Measurements from ENCODE around the gene MAGIX.
A peak's percentile ranks its signal among the peaks of the same experiment; 100 is the strongest.

MAGIX gene

DNA sequence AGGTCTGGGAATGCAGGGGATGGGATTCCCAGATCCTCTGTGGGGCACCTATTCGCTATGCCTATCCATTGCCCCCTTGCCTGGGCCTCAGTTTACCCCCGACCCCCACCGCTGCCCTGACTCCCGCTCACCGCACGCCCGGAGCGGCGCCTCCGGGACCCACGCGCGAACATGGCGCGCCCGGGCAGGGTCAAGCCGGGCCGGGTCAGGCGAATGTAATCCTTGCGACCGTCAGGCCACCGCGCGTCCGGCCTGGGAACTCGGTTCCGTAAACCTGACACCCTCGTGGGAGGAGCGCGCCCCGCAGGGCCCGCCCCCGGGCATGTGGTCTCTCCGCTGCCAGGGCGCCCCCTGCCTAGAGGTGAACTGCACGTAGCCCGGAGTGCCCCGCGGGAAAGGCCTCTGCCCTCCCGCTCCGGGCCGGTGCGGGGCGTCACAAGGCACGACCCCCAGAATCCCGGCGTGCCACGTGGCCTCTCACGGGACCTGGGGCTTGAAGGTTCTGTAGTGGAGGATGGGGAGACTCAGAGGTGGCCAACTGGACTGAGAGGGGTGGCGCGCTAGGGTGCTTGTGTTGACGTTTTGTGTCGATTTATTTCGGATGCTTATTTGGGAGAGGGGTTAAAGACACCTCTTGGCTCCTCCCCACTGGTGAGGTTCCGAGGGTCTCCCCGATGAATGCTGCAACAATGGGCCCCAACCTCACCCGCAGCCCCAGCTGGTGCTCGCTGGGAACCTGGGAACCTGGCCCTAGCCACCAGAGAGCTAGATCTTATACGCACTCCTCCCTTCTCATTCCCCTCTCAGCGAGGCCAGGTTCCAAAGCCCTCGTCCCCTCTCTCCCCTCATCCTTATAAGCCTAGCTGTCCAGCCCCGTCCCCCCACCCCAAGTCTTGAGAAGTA, 23.8 kb downstream of the MAGIX start, which contains the start of gene PRICKLE3:
TSS of gene PRICKLE3 (minus strand) at position 249 of the 903 bp plus-strand sequence. CDS start at position 173, 76 bp downstream.
- DNase-seq: peak; percentile 76

DNA sequence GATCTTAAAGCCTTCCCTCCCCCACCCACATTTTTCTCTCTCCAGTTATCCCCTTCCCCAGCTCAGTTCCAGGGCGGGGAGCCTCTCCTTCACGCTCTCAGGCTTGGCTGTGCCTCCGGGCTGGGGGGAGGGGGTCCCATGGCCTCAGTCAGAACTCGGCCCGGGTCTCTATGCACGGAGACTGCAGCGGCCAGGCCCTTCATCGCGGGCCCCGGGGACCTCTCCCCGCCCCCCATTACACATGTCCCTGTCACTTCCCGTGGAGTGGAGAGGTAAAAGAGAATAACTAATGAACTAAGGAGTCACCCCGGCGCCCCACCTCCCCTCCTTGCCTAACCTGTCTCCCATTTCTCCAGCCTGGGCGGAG, 24.5 kb downstream of the MAGIX start:
- no peak for DNase-seq

DNA sequence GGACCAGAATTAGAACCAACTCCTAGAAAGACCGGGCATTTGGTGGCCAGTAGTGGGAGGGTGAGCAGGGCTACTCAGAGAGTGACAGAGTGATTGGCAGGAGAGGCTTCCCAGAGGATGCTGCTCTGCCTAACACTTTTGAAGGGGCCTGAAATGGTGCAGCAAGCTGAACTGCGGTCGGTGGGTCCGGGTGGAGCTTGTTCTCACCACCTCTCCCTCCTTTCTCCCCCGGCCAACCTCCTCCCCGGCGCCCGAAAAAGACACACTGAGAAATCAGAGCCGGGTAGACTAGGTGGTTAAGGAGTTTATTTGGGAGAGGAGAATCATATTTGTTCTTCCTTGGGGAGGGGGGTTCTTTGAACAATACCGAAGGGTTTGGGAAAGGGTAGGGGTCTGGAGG, 25.0 kb downstream of the MAGIX start:
- DNase-seq: no peak

DNA sequence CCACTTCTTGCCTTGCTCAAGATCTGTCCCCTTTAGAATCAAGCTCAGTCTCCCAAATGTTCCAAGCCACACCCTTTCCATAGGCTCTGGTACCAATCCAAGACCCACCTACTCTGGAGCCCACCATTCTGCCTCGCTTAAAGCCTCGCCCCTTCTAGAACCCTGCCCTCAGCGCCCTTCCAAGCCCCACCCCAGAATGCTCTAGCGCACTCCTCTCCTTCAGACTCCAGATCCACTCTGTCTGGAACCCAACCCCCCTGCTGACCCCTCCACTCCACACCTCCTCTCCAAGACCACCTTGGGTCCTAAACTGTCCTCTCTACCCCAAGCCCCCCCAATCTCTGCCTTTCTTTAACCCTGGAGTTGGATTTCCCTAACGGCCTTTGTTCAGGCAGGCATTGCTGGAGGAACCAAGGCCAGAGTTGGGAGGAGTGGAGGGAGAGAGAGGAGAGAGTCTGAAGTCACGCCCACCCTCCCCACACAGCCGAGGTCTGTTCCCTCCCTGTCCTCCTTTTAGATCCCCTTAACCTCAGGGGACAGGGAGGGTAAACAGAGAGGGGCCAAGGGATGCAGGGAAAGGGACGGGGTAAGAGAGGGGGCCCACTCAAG, 26.0 kb downstream of the MAGIX start:
- no peak for DNase-seq

DNA sequence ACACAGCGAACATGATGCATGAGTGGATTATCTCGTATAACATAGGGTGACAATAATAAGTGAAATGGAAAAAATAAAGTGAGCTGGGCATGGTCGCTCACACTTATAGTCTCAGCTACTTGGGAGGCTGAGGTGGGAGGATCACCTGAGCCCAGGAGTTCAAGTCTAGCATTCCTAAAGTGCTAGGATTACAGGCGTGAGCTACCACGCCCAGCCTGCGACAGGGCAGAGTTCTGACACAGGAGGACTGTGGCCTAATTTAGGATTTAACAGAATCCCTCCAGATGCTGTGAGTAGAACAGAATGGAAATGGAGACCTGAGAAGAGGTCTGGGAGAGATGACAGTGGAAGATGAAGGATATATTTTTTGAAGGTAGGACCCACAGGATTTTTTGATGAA, 27.0 kb downstream of the MAGIX start:
- no peak for DNase-seq

DNA sequence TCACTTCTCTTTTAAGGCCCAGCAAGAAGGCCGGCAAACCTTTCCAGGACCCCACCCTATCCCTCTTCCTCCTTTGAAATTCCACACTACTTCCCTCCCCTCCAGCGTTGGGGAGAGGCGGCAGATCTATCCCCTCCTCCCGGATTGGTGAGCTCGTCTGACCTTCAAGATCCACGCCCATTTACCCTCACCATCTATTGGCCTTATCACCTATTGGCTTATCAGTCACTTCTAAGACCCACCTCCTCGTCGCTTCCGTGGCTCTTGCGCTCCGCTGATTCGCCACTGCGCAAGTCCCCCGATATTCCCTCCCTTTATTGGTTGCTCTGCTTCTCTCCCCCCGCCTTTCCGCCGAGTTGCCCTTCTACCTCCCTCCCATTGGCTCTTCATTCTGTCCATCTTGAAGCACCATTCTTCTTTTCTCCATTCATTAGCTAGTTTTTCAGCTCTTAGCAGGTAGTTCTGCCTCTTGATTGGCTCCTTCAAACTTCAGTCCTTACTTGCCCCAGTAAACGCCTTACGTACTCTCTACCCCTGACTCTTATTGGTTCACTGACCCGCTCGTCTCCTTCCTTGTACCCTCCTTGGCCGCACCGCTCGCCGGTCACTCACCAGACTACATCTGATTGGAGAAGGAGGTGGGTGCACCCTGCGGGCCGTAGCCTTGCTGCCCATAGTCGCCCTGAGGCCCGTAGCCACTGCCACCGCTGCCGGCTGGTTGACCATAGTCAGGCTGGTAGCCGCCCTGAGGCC, 28.4 kb downstream of the MAGIX start:
- DNase-seq: peak; percentile 94

DNA sequence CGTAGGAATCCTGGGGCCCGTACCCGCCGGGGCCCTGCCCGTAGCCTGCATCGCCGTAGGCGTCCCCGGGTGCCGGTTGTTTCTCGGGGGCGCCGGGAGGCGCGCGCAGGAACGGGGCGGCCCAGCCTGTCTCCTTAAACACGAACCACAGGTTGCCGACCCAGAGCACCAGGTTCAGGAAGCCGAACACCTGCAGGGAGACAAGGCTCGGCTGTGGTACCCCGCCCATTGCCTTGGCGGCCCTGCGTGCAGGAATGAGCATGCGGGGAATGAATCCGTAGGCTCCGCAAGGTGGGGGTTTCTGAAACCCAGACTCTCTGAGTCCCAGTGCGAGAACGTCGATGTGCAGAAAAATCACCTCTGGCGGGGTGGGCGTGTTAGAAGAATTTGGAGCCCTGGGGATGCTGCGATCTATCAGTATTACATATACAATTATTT, 29.0 kb downstream of the MAGIX start:
- DNase-seq: no peak

DNA sequence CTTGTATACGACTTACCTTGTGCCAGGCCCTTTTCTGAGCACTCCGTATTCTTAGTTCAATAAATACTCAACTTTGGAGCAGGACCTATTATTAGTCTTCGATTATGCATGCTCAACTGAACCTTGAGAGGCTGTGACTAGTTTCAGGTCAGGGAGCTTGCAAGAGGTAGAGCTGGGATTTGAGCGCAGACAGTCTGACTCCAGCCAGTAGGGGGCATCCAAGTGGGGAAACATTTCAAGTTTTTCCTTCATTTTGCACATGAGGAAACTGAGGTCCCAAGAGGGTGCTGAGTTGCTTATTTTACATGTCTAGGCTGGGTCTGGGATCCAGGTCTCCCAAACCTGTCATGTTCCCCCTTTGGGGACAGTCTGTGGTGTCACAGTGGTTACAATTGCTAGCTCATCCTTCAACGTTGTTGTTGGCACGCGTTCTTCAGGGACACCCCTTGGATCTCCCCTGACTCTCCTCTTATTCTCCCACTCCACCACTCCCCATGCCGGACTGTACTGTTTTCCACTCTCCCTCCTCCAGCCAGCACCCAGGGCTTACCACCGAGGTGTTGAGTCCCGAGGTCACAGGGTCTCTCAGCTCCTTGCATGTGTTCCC, 30.3 kb downstream of the MAGIX start:
- peak; percentile 38 for DNase-seq

DNA sequence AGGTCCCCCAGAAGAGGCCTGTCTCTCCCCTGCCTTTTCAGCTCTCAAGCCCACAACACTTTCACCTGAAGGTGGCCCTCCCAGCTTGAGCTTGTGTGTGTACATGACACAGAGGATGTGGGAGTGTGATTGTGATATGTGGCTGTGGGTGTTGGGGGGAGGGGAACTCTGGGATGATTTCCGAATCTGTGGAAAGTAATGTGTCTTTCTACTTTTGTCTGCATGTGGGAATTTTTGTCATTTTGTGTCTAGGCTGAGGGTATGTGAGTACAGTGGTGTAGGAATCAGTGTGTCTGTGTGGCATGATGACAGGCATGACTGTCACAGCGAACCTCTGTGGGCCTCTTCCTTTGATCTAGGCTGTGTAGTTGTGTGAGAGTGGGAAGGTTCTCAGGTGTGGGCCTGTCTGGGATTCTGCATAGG, 31.0 kb downstream of the MAGIX start:
- DNase-seq: no peak

DNA sequence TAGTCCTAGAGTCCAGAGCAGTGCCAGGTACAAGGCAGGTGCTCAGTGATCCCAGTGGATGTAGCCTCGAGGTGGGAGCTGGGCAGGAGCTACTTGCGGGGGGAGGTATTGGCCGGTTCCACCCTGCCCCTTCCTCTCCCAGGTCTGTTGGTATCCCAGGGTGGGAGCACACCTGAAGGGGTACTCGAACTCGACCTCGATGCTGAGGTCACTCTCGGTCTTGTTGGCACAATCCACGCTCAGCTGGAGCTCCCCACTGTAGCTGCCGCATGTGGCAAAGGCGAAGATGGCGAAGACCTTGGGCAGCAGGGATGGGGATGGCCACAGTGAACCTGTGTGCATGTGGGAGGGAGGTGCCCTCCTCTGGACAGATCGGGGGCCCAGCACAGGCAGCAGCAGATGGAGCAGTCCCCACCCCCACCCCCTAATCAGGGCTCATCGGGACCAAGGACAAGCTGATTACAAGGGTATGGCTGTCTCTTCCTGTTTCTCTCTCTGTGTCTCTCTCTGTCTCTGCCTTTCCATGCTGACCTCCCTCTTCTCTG, 35.1 kb downstream of the MAGIX start:
- no peak for DNase-seq

DNA sequence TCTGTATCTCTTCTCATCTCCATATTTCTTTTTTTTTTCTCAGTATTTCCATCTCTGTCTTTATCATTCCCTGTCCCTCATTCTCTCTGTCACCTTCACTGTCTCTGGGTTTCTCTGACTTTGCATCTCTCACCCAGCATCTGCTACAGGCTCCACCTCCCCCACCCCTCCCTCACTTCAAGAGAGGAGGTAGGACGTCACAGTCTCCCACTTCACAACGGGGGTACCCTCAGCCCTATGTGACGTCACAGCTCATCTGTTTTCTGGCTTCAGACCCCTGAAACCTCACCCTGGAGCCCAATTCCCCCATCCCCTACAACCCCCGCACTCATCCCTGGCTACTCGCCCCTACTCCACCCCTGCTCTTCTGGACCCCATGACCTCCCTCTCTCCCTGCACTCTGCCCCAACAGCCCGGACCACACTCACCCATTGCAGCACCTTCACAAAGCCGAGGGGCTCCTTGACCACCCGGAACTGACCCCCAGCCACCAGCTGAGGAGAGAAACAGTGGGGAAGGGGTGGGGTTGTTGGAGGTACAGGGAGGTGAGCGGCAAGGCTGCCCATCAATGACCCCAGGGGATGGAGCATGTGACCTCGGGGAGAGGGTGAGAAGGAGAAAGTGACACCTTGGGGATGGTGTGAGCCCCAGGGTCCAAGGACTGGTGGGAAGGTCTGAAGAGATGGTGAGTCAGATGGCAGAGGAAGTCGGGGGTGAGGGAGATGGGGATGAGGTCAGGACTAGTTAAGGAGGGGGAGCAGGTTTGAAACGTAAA, 36.2 kb downstream of the MAGIX start:
- no peak for DNase-seq

DNA sequence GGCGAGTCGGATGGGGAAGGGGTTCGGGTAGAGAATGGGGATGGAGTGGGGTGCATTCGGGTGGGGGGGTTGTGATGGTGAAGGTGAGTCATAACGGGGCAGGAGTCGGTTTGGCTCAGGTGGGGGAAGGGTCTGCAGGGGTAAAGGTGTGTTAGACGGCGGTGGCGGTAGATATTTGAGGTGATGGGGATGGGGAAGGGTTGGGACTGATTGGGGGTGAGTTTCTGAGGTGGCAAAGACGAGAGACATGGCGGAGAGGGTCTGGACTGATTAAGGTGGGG, 36.7 kb downstream of the MAGIX start:
- DNase-seq: no peak

DNA sequence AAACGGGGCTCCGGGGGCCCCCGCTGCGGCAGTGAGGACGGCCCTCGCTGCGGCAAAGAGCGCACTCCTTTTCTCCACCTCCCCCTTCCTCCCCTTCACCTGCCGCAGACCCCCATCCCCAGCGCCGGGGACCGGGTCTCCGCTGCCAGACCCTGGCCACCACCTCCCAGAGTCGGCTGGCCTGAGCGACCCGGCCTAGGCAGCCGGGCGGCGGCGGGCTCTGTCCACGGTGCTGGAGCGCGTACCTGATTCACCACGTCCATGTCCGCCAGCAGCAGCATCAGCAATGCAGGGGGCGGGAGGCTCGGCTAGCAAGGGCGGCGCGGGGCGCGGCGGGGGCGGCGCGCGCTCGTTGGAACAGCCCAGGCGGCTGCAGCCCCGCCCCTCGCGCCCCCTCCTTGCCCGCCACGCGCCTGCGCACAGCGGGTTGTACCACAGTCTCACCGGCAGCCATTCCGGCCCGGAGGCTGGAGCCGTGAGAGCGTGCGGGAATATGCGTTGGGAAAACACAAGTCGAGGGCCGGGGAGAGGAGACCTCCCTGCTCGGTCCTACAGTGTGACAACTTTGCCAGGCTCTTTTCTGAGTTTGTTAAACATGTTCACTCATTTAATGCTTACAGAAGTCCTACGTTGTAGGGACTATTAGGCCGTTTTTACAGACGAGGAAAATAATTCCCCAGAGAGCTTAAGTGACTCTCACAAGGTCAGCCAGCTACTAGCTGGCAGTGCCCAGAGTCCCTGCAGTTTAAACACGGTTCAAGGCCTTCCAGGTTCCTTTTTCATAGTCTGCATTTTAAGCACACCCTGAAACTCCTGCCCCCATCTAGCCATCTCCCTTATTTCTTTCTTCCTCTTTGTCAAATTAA, 37.6 kb downstream of the MAGIX start, which contains the start of gene SYP:
TSS of gene SYP (minus strand) at position 288 of the 866 bp plus-strand sequence. CDS start at position 281, 7 bp downstream.
- peak; percentile 90 for DNase-seq

DNA sequence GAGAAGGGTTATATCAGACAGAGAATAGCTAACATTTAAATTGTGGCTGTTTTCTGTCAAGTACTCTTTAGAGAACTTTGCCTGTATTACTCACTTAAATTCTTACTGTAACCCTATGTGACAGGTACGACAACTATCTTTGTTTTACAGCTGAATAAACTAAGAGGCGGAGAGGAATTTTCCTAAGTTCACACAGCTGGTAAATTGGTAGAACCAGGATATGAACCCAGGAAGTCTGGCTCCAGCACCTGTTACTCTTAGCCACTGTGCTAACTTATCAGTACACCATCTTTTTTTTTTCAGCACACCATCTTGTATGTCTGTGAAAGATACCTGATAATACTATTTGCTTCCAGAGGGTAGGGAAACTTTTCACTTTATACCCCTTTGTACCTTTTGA, 39.5 kb downstream of the MAGIX start:
- no peak for DNase-seq

DNA sequence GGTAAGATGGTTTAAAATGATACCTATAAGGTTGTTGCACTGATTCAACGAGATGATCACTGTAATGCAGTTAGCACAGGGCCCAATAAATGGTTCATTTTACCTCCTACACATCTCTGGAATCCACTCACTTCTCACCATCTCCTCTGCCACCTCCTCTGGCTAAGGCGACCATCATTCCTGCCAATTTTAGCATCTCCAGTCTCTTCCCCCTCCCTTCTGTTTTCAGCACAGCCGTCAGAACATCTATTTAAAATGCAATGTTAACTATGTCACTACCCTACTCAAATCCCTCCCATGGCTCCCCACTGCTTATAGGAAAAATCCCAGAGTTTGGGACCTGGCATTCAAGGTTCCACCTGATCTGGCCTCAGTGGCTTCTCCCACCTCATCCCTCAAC, 41.0 kb downstream of the MAGIX start:
- DNase-seq: no peak

DNA sequence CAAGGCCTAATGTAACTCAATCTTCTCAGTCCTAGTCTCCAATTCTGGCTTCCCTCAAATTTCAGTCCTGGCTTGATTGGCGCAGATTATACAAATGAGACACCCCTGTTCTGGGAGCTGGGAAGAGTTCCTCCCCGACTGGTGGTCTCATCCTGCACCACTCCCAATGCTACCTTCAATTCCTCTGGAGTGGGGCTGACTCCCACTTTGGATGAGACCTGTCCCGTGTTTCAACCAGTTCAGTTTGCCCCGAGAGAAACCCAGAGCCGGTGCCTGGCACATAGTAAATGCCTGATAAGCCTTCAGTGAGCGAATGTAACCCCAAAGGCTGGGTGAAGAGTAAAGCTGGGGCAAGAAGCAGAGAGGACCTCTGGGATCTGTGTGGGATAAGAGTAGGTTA, 41.5 kb downstream of the MAGIX start:
- no peak for DNase-seq

DNA sequence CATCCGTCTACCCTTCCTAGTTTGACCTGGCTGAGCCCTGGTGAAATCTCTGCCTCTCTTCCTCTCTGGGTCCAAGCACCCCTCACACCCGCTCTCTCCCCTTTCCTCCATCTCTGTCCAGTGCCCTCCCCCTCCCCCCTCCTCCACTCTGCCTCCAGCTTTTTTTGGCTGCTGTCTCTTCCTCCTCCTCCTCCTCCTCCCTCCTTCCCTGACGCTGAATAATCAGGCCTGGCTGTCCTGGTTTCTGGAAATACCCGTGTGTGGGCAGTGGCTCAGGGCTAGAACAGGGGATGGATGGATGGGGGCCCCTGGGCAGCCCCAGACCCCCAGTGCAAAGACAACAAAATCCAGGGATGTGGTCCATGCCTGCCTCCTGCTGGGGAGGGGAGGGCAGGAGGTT, 42.2 kb downstream of the MAGIX start:
- DNase-seq: no peak

DNA sequence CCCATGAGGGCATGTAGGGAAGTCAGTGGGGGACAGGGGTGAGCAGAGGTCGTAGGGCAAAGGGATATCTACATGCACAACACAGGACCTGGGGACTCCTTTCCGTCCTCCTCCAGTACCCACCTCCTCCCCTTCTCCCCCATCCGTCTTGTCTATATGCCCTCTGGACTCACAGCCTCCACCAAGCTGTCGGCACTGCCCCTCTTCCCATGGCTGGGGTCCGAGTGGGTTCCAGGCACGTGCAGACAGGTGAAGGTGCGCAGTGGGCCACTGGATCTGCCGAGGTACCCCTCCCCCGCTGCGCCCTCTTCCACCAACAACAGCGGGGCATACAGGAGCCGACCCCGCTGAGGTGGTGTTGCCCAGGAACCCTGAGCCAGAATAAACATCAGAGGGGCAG, 42.9 kb downstream of the MAGIX start:
- no peak for DNase-seq

DNA sequence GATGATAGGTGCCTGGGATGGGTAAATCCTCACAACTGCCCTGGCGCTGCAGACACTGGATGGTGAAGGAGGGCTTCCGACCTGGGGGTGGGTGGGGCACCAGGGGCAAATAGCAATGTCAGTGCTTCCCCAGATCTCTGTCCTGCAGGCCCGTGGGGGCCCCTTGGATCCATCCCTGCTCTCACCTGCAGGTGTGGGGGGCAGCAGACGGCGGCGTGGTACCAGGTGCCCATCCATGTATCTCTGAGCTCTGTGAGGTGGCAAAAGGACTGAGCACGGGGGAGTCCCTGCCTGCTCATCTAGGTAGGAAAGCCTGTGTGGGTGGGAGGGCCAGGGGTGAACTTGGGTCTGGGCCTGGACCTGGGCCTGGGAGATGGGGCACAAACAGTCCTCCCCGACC, 44.0 kb downstream of the MAGIX start:
- no peak for DNase-seq

DNA sequence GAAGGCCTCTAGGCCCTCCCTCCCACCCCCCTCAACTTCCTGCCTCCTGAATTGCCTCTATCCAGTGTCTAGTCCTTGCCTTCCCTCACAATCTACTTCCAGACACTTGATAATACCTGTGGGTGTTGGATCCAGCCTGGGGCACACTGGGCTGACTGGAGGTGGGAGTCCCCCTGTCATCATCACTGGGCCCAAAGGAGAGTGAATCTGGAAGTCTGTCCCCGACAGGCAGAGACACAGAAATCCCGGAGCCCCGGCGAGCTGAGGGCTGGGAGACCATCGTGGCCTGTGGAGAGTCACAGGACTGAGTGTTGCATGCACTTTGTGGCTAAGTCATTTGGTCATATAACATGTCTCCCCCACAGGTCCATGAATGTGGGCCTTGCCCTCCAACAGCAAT, 45.8 kb downstream of the MAGIX start:
- no peak for DNase-seq
